ENCODE results near the gene UGT2A3.
"Not testable (repeated sequence)": the region's sequence is repeated elsewhere in the genome, so short reads cannot be mapped to it uniquely, and the experiment has no call there.

UGT2A3 gene

GRCh38 chr4:68951078-68951805, at the start of gene UGT2A3:
Gene UGT2A3 (minus strand): TSS chr4:68951804. CDS start chr4:68951760, 44 bp downstream.
- DNase-seq (ENCODE audit: low read depth, low spot score), result peak; percentile 40

GRCh38 chr4:68997040-68997439, 45.4 kb upstream of the UGT2A3 start:
- no peak for DNase-seq (ENCODE audit: low read depth, low spot score)

DNA sequence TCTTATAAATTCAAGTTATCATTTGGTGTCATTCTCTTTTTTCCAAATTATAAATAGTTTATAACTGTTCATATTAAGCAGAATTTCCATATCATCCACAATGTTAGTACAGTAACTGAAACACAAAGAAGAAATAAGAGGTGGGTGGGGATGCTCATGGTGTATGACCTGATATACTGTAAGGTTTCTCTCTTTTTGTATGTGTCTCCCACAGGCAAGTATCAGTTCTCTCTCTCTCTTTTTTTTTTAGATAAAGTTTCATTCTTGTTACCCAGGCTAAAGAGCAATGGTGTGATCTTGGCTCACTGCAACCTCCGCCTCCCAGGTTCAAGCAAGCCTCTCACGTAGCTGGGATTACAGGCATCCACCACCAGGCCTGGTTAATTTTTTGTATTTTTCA, 43.7 kb upstream of the UGT2A3 start:
- no peak for DNase-seq (ENCODE audit: low read depth, low spot score)

- no peak for DNase-seq (ENCODE audit: low read depth, low spot score)
Measured at GRCh38 chr4:68987007-68987406, 35.4 kb upstream of the UGT2A3 start.

- DNase-seq (ENCODE audit: low read depth, low spot score), result no peak
Measured at GRCh38 chr4:68985442-68985841, 33.8 kb upstream of the UGT2A3 start.

- no peak for DNase-seq (ENCODE audit: low read depth, low spot score)
Measured at GRCh38 chr4:68984947-68985346, 33.3 kb upstream of the UGT2A3 start.

GRCh38 chr4:68963374-68963773, 11.8 kb upstream of the UGT2A3 start:
- no peak for DNase-seq (ENCODE audit: low read depth, low spot score)

DNA sequence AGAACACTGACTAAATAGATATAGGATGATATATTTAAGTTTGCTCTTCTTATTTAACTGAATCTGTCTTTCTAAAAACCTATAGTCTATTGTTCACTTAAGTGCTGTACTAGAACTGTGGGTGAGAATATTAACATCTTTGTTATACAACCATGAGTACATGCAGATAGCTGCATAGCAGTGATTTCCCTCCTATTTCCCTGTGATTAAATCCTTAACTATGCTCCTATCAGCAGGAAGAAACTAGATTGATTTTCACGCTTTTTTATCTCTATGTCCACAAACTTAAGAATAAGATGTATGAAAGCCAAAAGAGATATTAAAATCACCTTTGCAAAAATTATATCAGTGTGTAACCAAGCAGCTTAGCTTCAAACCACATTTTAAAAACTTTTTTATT, 11.3 kb upstream of the UGT2A3 start:
- DNase-seq (ENCODE audit: low read depth, low spot score), result no peak

DNA sequence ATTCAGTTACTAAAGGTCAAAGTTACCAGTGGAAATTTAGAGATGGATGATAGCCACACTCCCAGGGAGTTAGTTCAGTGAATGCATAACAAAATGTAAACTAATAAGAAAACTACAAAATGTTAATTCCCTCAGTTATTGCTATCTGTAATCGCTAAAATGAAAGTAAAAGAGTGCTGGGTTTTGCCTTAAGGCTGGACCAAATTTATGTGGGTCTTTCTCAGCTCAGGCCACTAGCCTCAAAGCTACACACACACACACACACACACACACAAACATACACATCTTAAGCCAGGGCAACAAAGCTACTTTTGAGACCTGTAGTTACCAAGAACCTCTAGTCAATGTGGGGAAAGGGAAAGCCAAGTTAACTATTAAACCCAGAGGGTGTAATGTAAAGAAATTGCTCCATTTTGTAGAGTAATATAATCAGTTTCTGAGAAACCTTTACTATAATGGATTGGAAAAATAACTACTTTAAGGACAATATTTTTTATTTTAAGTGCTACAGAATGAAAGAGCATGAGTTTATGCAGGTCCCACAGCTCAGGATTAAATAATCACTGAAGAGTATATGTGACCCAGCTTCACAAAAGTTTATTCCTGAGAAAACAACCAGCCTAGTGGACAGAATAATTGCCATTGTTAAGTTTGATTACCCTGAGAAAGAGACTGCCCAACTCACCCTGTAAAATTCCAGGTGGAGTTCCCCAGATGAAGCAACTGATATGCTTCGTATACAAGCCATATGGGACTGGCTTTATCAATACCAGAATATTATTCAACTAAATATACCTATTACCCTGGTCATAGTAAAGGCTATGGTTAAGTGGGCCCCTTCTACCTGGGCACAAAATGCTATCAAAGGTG, 8.9 kb upstream of the UGT2A3 start:
- no peak for DNase-seq (ENCODE audit: low read depth, low spot score)

DNA sequence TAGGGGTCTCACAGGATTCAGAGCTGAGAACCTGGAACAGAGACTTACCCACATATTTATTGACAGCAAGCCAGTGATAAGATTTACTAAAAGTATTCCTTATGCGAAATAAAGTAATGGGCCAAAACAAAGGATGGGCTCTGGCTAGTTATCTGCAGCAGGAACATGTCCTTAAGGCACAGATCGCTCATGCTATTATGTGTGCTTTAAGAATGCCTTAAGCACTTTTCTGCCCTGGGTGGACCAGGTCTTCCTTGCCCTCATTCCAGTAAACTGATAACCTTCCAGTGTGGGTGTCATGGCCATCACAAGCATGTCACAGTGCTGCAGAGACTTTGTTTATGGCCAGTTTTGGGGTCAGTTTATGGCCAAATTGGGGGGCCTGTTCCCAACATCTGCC, 7.5 kb upstream of the UGT2A3 start:
- DNase-seq (ENCODE audit: low read depth, low spot score), result not testable (repeated sequence)

DNA sequence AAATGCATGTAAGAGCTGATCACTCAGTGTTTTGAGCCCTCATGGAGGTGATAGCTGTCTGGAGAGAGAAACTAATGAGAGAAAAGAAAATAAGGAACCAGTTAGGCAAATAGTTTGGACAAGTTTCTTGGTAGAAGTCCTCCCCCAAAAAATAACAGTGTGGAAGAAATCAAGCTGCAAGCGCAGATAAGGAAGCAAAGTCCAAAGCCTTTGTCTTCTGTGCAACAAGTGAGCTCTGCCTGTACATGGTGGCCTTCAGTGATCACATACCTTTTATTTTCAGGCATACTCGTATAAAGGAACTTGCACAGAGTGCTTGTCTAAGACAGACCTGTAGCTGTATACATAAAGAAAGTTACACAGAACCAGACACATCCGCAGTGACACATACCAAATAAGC, 2.5 kb upstream of the UGT2A3 start:
- no peak for DNase-seq (ENCODE audit: low read depth, low spot score)

DNA sequence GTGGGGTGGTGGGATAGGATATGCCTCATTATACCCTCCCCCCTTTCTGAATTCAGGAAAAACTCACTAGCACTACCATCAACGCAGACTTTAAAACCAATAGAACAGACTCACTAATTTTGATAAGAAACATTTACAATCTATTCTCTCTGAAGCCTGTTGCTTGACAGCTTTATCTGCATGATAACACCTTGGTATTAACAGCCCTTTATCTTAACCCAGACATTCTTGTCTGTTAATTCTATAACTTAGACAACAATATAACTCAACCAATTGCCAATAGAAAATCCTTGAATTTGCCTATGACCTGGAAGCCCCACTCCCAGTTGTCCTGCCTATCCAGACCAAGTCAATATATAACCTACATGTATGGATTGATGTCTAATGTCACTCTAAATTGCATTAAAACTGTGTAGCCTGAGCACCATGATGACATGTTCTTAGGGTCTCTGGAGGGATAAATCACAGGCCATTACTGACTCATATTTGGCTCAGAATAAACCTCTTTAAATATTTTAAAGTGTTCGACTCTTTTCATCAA, 1.5 kb upstream of the UGT2A3 start:
- no peak for DNase-seq (ENCODE audit: low read depth, low spot score)

- no peak for DNase-seq (ENCODE audit: low read depth, low spot score)
Measured at GRCh38 chr4:68951806-68952585, 392 bp upstream of the UGT2A3 start.

- no peak for DNase-seq (ENCODE audit: low read depth, low spot score)
Measured at GRCh38 chr4:68950033-68950432, 1.6 kb downstream of the UGT2A3 start.

DNA sequence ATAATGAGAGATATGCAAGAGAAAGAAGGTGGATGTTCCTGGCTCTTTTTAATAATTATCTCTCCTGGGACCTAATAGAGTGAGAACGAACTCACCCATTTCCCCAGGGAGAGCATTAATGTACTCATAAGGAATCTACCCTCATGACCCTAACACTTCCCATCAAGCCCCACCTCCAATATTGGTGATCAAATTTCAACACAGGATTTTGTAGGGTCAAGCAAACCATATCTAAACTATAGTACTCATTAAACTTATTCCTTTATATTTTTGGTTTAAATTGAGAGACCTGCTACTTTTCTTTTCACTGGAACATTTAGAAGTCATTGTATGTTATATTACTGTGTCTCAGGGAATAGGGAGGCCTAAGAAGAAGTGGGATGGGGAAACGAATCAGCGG, 2.6 kb downstream of the UGT2A3 start:
- DNase-seq (ENCODE audit: low read depth, low spot score), result no peak

GRCh38 chr4:68948044-68948743, 3.4 kb downstream of the UGT2A3 start:
- DNase-seq (ENCODE audit: low read depth, low spot score), result no peak

DNA sequence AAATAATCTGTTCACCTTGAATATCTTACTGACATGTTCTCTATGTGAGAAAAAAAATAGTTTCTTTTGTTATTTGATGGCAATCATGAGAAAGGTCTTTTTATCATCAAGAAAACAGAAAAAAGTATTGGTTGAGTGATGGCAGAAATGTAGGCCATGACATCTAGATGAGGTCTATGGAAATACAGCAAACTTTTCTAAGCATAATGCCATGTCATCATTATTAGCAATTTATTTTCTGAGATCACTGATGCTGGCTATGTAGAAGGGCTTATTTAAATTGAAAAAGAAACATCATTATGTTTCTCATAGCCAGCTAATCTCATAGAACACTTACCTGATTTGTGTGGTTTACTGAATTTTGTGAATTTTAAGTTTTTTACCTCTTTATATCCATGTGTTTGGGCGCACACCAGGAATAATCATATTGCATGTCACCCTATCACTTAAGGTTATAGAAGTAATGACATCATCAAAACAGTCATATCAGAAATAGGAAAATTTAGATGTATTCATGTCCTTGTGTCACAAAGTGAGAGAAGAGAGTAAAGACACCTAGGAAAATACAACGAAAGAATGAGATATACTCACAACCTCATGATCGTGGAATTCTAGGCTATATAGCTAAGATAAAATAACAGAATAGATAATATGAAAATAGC, 22.4 kb downstream of the UGT2A3 start:
- no peak for DNase-seq (ENCODE audit: low read depth, low spot score)

GRCh38 chr4:68927165-68927564, 24.4 kb downstream of the UGT2A3 start:
- DNase-seq (ENCODE audit: low read depth, low spot score), result no peak

- not testable (repeated sequence) for DNase-seq (ENCODE audit: low read depth, low spot score)
Measured at GRCh38 chr4:68922202-68922601, 29.4 kb downstream of the UGT2A3 start.

DNA sequence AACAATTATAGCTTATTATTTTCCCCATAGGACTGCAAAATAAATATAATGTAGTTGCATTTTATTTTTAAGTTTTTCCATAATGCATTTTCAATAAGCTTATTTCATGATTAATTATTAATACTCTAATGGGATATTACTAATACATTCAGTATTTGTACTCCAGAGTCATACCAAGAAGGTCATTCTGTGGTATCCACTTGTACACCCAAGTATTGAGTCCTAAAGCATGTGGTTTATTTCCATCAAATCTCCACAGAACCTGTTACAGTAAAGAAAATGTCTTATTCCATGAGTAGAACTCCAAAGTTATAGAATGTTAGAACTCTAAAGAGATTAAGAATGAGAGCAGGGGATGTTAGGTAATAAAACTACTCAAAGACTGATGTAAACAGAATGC, 30.6 kb downstream of the UGT2A3 start:
- DNase-seq (ENCODE audit: low read depth, low spot score), result no peak

DNA sequence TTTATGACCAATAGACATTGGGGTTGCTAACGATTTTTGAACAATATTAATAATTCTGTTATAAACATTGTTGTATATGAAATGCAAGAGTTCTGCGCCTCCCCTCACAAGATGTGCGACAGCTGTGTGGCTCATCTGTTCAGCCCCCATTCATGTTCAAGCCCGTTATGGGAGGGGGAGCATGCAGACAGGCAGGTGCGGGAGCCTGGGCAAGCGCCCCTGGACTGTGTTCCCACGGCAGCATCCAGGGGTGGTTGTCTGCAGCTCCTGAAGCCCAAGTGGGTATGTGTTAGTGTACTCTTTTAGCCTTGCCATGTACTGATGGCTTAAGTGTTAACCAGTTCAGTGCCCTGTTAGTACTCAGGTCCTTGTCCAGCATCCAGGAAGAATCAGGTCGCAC, 34.6 kb downstream of the UGT2A3 start:
- DNase-seq (ENCODE audit: low read depth, low spot score), result no peak
